HCT116 (cell line): ENCODE measurements around the gene ZNF507. TPM values are rescaled to one million over a fixed set of nuclear protein-coding genes. Genes with fewer than 3 reads are reported as not detected.

Experiments used
- ATAC-seq: fragments of 200-7000 bp; cut with Tn5 transposase; 2 replicates; pipeline ENCODE4 v1.9.1; 2020; ENCODE audit warnings: mild to moderate bottlenecking, moderate library complexity
- BruUV-seq: library from RNA; stranded (reverse); fragments of 400-500 nt; replicated peaks from 2 replicates; lab custom pipeline; 2021; lab: Mats Ljungman, UMichigan
- CTCF ChIA-PET: fragments of 300-600 bp; sonication (Branson Sonifier 250); formaldehyde crosslinking; loops from one replicate; lab custom pipeline; 2021; ENCODE audit warnings: antibody characterized with exemption; lab: Charles Lee
- POLR2A ChIA-PET: fragments of 300-600, 350-600 bp; sonication (Branson Sonifier 250); formaldehyde crosslinking; loops from one replicate; lab custom pipeline; 2021; ENCODE audit warnings: antibody characterized with exemption; lab: Charles Lee
- RAD21 ChIA-PET, 2 experiments: fragments of 300-600 bp; sonication (Branson Sonifier 250); formaldehyde crosslinking; loops; one replicate each; lab custom pipeline; 2023; ENCODE audit warnings: low total read pairs in 2 of 2; ENCODE audit not compliant: uncharacterized antibody in 2 of 2, unreplicated experiment in 2 of 2, low non-redundant PET in 1 of 2; lab: Charles Lee
- DNase-seq: peaks from one replicate; pipeline ENCODE4 v3.0.0-alpha.2; 2010; ENCODE audit warnings: low read depth, low spot score
- H2AFZ ChIP-seq: fragments of 200-600 bp; shearing (Covaris generic), sonication (generic); 2 replicates; pipeline ENCODE4 v1.6.1; 2017; ENCODE audit warnings: low read depth, mixed run types, mixed read lengths, antibody characterized with exemption, low read length; ENCODE audit not compliant: poor library complexity, severe bottlenecking
- H3K27ac ChIP-seq: 2 replicates; pipeline ENCODE4 v1.5.1; 2012; ENCODE audit warnings: low read depth, low read length
- H3K27me3 ChIP-seq: fragments of 200-600 bp; sonication (generic); 2 replicates; pipeline ENCODE4 v1.6.1; 2016; ENCODE audit warnings: mixed run types, low read length, mixed read lengths; ENCODE audit not compliant: insufficient read depth
- H3K36me3 ChIP-seq, 2 experiments: fragments of 200-500 bp in 1 of 2; fragments of 200-600 bp in 1 of 2; sonication (Bioruptor generic) in 1 of 2; sonication (generic) in 1 of 2; 2 replicates each; pipeline versions ENCODE4 v1.5.1 to v1.6.1; 2014 to 2016; ENCODE audit warnings: low read length in 2 of 2, inconsistent platforms in 1 of 2, mixed read lengths in 1 of 2, mixed run types in 1 of 2; ENCODE audit not compliant: insufficient read depth in 2 of 2, control insufficient read depth in 1 of 2
- H3K4me1 ChIP-seq, 2 experiments: fragments of 200-600 bp in 1 of 2; sonication (generic) in 1 of 2; 2 replicates each; pipeline versions ENCODE4 v1.5.1 to v1.6.1; 2012 to 2017; ENCODE audit warnings: low read length in 2 of 2, inconsistent platforms in 1 of 2, mild to moderate bottlenecking in 1 of 2, mixed read lengths in 1 of 2, mixed run types in 1 of 2, moderate library complexity in 1 of 2; ENCODE audit not compliant: insufficient read depth in 2 of 2, control insufficient read depth in 1 of 2
- H3K4me2 ChIP-seq: fragments of 200-600 bp; sonication (generic); 2 replicates; pipeline ENCODE4 v1.6.1; 2017; ENCODE audit warnings: mixed run types, low read length, mixed read lengths
- H3K4me3 ChIP-seq, 2 experiments: fragments of 200-600 bp in 1 of 2; sonication (generic) in 1 of 2; replicated peaks in 1 of 2; 2 replicates each; pipeline ENCODE4 v1.5.1; 2011 to 2016; ENCODE audit warnings: low read length in 2 of 2, control low read depth in 1 of 2, low read depth in 1 of 2, mild to moderate bottlenecking in 1 of 2, mixed read lengths in 1 of 2, mixed run types in 1 of 2
- H3K79me2 ChIP-seq: fragments of 200-600 bp; sonication (generic); 2 replicates; pipeline ENCODE4 v1.6.1; 2017; ENCODE audit warnings: mild to moderate bottlenecking, mixed run types, low read length, moderate library complexity, mixed read lengths; ENCODE audit not compliant: insufficient read depth
- H3K9ac ChIP-seq: fragments of 200-600 bp; sonication (generic); 2 replicates; pipeline ENCODE4 v1.6.1; 2016; ENCODE audit warnings: low read length, mixed read lengths
- H3K9me2 ChIP-seq: fragments of 200-600 bp; sonication (generic), shearing (Covaris generic); 2 replicates; pipeline ENCODE4 v1.6.1; 2017; ENCODE audit warnings: mixed run types, mild to moderate bottlenecking, moderate library complexity; ENCODE audit not compliant: insufficient read depth
- H3K9me3 ChIP-seq, 2 experiments: fragments of 200-500 bp in 1 of 2; fragments of 200-600 bp in 1 of 2; sonication (Bioruptor generic) in 1 of 2; sonication (generic) in 1 of 2; 2 replicates each; pipeline ENCODE4 v1.6.1; 2014 to 2017; ENCODE audit warnings: low read length in 2 of 2, mixed read lengths in 2 of 2, inconsistent platforms in 1 of 2, low read depth in 1 of 2, mild to moderate bottlenecking in 1 of 2, mixed run types in 1 of 2, moderate library complexity in 1 of 2; ENCODE audit not compliant: control insufficient read depth in 1 of 2, insufficient read depth in 1 of 2
- H4K20me1 ChIP-seq: fragments of 200-600 bp; sonication (generic), shearing (Covaris generic); 2 replicates; pipeline ENCODE4 v1.6.1; 2017; ENCODE audit warnings: mixed run types, mild to moderate bottlenecking, moderate library complexity; ENCODE audit not compliant: insufficient read depth
- ATF3 ChIP-seq: IDR thresholded peaks from 2 replicates; pipeline ENCODE4 v1.6.1; 2012
- CEBPB ChIP-seq: IDR thresholded peaks from 2 replicates; pipeline ENCODE4 v1.6.1; 2012; ENCODE audit warnings: low read depth
- CTCF ChIP-seq, 3 experiments: fragments of 200-600 bp in 1 of 3; sonication (generic) in 1 of 3; IDR thresholded peaks in 2 of 3; conservative IDR thresholded peaks in 1 of 3; 2 replicates each; pipeline ENCODE4 v1.5.1; 2012 to 2017; ENCODE audit warnings: low read depth in 2 of 3, low read length in 2 of 3, antibody characterized with exemption in 1 of 3, borderline replicate concordance in 1 of 3, control low read depth in 1 of 3, mild to moderate bottlenecking in 1 of 3, mixed read lengths in 1 of 3, mixed run types in 1 of 3, moderate library complexity in 1 of 3; ENCODE audit not compliant: insufficient read depth in 1 of 3
- EZH2 ChIP-seq: fragments of 200-600 bp; sonication (generic); IDR thresholded peaks from 2 replicates; pipeline ENCODE4 v1.6.1; 2017; ENCODE audit warnings: antibody characterized with exemption, mixed run types
- FOSL1 ChIP-seq: IDR thresholded peaks from 2 replicates; pipeline ENCODE4 v1.6.1; 2012; ENCODE audit warnings: low read depth
- JUND ChIP-seq: IDR thresholded peaks from 2 replicates; pipeline ENCODE4 v1.6.1; 2012
- MAX ChIP-seq: IDR thresholded peaks from 2 replicates; pipeline ENCODE4 v1.6.1; 2012
- POLR2AphosphoS5 ChIP-seq: IDR thresholded peaks from 2 replicates; pipeline ENCODE4 v1.6.1; 2011; ENCODE audit warnings: mild to moderate bottlenecking, low read depth, low read length, moderate library complexity
- SIN3A ChIP-seq: IDR thresholded peaks from 2 replicates; pipeline ENCODE4 v1.6.1; 2012; ENCODE audit warnings: low read depth
- SP1 ChIP-seq: IDR thresholded peaks from 2 replicates; pipeline ENCODE4 v1.6.1; 2012; ENCODE audit warnings: low read depth
- SRF ChIP-seq: IDR thresholded peaks from 2 replicates; pipeline ENCODE4 v1.6.1; 2012; ENCODE audit warnings: low read depth
- ZFX ChIP-seq: fragments of 450-650 bp; IDR thresholded peaks from 2 replicates; pipeline ENCODE4 v1.6.1; 2017
- ZNF274 ChIP-seq: fragments of 200-500 bp; sonication (Bioruptor generic); IDR thresholded peaks from 2 replicates; pipeline ENCODE4 v1.6.1; 2014; ENCODE audit warnings: mild to moderate bottlenecking, low read depth, low read length, inconsistent platforms
- intact Hi-C: fragments of 100-400 bp; cut with micrococcal nuclease; formaldehyde crosslinking; loops from 2 replicates; pipeline ENCODE4 v1.10.0; 2022
- total RNA-seq: library from RNA; stranded (reverse); gene quantifications from one replicate; pipeline ENCODE4 v1.2.1, GENCODE V29; 2021; ENCODE audit not compliant: unreplicated experiment

ZNF507 gene
- total RNA-seq, 1 experiment from 2014 or later = 27.4 TPM

- DNase-seq (no peak), ATAC-seq (no peak)
- Histone ChIP-seq H3K9me2 (no peaks in the 10 kb centered on the region), H4K20me1 (no peaks in the 10 kb centered on the region), H2AFZ (no peak overlapping the region), H3K4me2 (no peak overlapping the region), H3K4me1 (peaks cover 32 to 44% of the 10 kb centered on the region in 2 experiments), H3K9me3 (no peaks in the 10 kb centered on the region), H3K4me3 (no peak overlapping the region), H3K79me2 (peaks cover 80% of the 10 kb centered on the region), H3K27ac (no peak overlapping the region), H3K36me3 (peaks cover 30 to 34% of the 10 kb centered on the region in 2 experiments; a peak in 3 of 4 replicates), H3K27me3 (no peaks in the 10 kb centered on the region), H3K9ac (no peak overlapping the region)
- ChIA-PET POLR2A (no interaction called here), CTCF (no interaction called here), RAD21 (no interaction called here)
- intact Hi-C loops = no loop called here
- BruUV-seq = no TSS peak
- TF ChIP-seq ZFX = no peak
- TF ChIP-seq ATF3 = no peak
- TF ChIP-seq SP1 = no peak
- TF ChIP-seq SIN3A = no peak
- TF ChIP-seq POLR2AphosphoS5 = no peak
- TF ChIP-seq MAX = no peak
- no peak for TF ChIP-seq JUND
- TF ChIP-seq CTCF (IDR thresholded peaks at IDR 0.05 in 2 of 3, conservative IDR thresholded peaks at IDR 0.05 in 1 of 3; ENCODE audit: borderline replicate concordance in 1 of 3, insufficient read depth in 1 of 3, low read depth in 2 of 3, low read length in 2 of 3) = no peak
- no peak for TF ChIP-seq SRF
- TF ChIP-seq FOSL1 = no peak
- TF ChIP-seq CEBPB = no peak
- TF ChIP-seq EZH2 = no peak
- TF ChIP-seq ZNF274 = no peak
These were observed 3.6 kb downstream of the ZNF507 start for GRCh38 chr19:32349051-32349450.
